Panc1 (cell line): ENCODE data around the gene RNF214. TPM values are rescaled to one million over a fixed set of nuclear protein-coding genes. Genes with fewer than 3 reads are reported as not detected.

Source experiments
- ATAC-seq: fragments of 200-7000 bp; cut with Tn5 transposase; 2 replicates; pipeline ENCODE4 v1.9.1; 2020; ENCODE audit warnings: mild to moderate bottlenecking, moderate library complexity
- BruUV-seq: library from RNA; stranded (reverse); fragments of 400-500 nt; replicated peaks from 2 replicates; lab custom pipeline; 2021; lab: Mats Ljungman, UMichigan
- CTCF ChIA-PET: fragments of 300-600 bp; sonication (Branson Sonifier 250); formaldehyde crosslinking; loops from one replicate; lab custom pipeline; 2022; ENCODE audit warnings: antibody characterized with exemption; lab: Charles Lee
- POLR2A ChIA-PET: fragments of 300-600 bp; sonication (Branson Sonifier 250); formaldehyde crosslinking; loops from one replicate; lab custom pipeline; 2022; ENCODE audit warnings: antibody characterized with exemption; lab: Charles Lee
- DNase-seq: peaks from one replicate; pipeline ENCODE4 v3.0.0-alpha.2; 2010; ENCODE audit warnings: low read depth, low spot score
- H3K27ac ChIP-seq: 2 replicates; pipeline ENCODE4 v1.5.1; 2011; ENCODE audit warnings: mild to moderate bottlenecking, low read length, inconsistent platforms
- H3K27me3 ChIP-seq: fragments of 200-500 bp; sonication (Bioruptor generic); 2 replicates; pipeline ENCODE4 v1.6.0; 2014; ENCODE audit warnings: low read length, inconsistent platforms; ENCODE audit not compliant: control insufficient read depth, insufficient read depth
- H3K36me3 ChIP-seq: fragments of 200-500 bp; sonication (Bioruptor generic); 2 replicates; pipeline ENCODE4 v1.5.1; 2014; ENCODE audit warnings: inconsistent platforms, mild to moderate bottlenecking, low read length, moderate library complexity; ENCODE audit not compliant: control insufficient read depth, insufficient read depth
- H3K4me1 ChIP-seq: 2 replicates; pipeline ENCODE4 v1.5.1; 2011; ENCODE audit warnings: inconsistent platforms, mild to moderate bottlenecking, low read length, moderate library complexity; ENCODE audit not compliant: control insufficient read depth, insufficient read depth
- H3K4me3 ChIP-seq, 2 experiments: 2 replicates each; pipeline ENCODE4 v1.5.1; 2011 to 2012; ENCODE audit warnings: low read depth in 2 of 2, low read length in 2 of 2, mild to moderate bottlenecking in 2 of 2, inconsistent platforms in 1 of 2, moderate library complexity in 1 of 2
- H3K9me3 ChIP-seq: fragments of 200-500 bp; sonication (Bioruptor generic); 2 replicates; pipeline ENCODE4 v1.5.1; 2014; ENCODE audit warnings: low read depth, mild to moderate bottlenecking, inconsistent platforms, low read length, moderate library complexity; ENCODE audit not compliant: control insufficient read depth, insufficient read depth
- CTCF ChIP-seq: fragments of 450-650 bp; IDR thresholded peaks from 2 replicates; pipeline ENCODE4 v1.5.1; 2017; ENCODE audit warnings: mild to moderate bottlenecking
- POLR2AphosphoS5 ChIP-seq: IDR thresholded peaks from 2 replicates; pipeline ENCODE4 v1.6.1; 2012; ENCODE audit warnings: mild to moderate bottlenecking, low read depth, low read length, moderate library complexity
- SIN3A ChIP-seq: IDR thresholded peaks from 2 replicates; pipeline ENCODE4 v1.6.1; 2012; ENCODE audit warnings: low read depth, mild to moderate bottlenecking, low read length, moderate library complexity, borderline replicate concordance; ENCODE audit not compliant: insufficient read depth
- TCF7L2 ChIP-seq: IDR thresholded peaks from 2 replicates; pipeline ENCODE4 v1.6.1; 2011; ENCODE audit warnings: mild to moderate bottlenecking, low read depth, low read length, inconsistent platforms
- in situ Hi-C: cut with HindIII; loops from 2 replicates; pipeline ENCODE4 v1.10.0; 2016; ENCODE audit warnings: low sequenced_read_pairs, low pct_unique_long_range_greater_than_20kb
- intact Hi-C: fragments of 100-400 bp; cut with micrococcal nuclease; formaldehyde crosslinking; loops from one replicate; pipeline ENCODE4 v1.10.0; 2022; ENCODE audit not compliant: unreplicated experiment
- total RNA-seq: library from RNA; stranded (reverse); gene quantifications from one replicate; pipeline ENCODE4 v1.2.1, GENCODE V29; 2021; ENCODE audit not compliant: unreplicated experiment
- TF ChIP-seq, protein P1 (sequence below), 2 experiments: IDR thresholded peaks; 2 replicates each; pipeline ENCODE4 v1.6.1; 2011 to 2012; ENCODE audit warnings: low read depth in 2 of 2, control low read depth in 1 of 2, low read length in 1 of 2, mild to moderate bottlenecking in 1 of 2, moderate library complexity in 1 of 2; ENCODE audit not compliant: insufficient read depth in 1 of 2

Gene RNF214
- total RNA-seq, 1 experiment from 2014 or later: 39.7 TPM

GRCh38 chr11:117221775-117222517 lies 10.5 kb upstream of the RNF214 start:
- H3K27ac ChIP-seq: no peak overlapping the region
- BruUV-seq: no TSS peak
- intact Hi-C loops: loop anchor here (10.0 kb wide), 2 partner anchors 47 to 337 kb away; partner anchors contain the start of gene SIDT2
- H3K4me3 ChIP-seq: no peak overlapping the region
- ChIA-PET CTCF (interaction anchor here (0.6 kb wide), 2 partner anchors 72 to 78 kb away, joined by 3 to 7 read pairs; no protein-coding TSS in a partner anchor), POLR2A (no interaction called here)
- in situ Hi-C loops: no loop called here
- H3K9me3 ChIP-seq: no peaks in the 10 kb centered on the region
- no peak for DNase-seq
- ATAC-seq: no peak
- no peaks in the 10 kb centered on the region for H3K4me1 ChIP-seq
- TF ChIP-seq POLR2AphosphoS5 (no peak), SIN3A (no peak), TCF7L2 (no peak)
- H3K27me3 ChIP-seq: no peaks in the 10 kb centered on the region
- H3K36me3 ChIP-seq: 0 out of 2 replicates have a peak, but pooled peaks cover 2% of the 10 kb centered on the region

DNA sequence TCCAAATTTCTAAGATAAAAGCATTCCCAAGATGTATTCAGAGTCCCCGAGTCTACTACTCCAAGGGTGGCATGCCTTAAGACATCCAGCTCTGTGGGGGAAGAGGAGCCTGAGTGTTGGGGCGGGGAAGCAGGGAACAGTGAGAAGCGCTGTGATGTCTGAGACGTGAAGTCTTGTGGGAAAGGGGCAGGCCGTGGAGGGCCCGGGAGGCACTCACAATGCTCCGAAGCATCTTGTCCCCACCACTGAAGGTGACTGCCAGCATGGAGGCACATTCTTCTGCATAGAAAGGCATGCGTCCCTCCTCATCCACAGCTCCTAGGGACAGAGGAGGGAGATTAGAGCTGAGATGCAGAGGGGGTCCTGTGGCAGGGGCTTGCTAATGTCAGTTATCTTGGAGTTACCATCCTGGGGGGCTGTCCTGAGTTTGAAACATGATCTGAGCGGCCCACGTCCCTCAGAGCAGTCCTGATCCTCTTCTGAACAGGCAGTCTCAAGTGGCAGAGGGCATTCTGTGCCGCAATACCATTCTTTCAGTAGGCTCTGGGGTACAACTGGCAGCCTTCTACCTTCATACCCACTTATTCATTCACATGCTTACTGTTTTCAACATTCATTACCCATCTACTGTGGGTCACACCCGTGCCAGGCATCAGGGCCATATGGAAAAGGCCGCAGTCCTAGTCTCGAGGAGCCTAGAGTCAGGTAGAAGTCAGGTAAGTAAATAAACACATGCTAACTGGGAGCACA lies 9.3 kb upstream of the RNF214 start:
- Histone ChIP-seq H3K4me3 (no peak overlapping the region), H3K36me3 (peaks cover 2% of the 10 kb centered on the region; the same call in 1 of the 2 replicates), H3K27ac (no peak overlapping the region), H3K4me1 (no peaks in the 10 kb centered on the region), H3K27me3 (no peaks in the 10 kb centered on the region), H3K9me3 (no peaks in the 10 kb centered on the region)
- TF ChIP-seq POLR2AphosphoS5: no peak
- TF ChIP-seq TCF7L2: no peak
- TF ChIP-seq, protein P1, sequence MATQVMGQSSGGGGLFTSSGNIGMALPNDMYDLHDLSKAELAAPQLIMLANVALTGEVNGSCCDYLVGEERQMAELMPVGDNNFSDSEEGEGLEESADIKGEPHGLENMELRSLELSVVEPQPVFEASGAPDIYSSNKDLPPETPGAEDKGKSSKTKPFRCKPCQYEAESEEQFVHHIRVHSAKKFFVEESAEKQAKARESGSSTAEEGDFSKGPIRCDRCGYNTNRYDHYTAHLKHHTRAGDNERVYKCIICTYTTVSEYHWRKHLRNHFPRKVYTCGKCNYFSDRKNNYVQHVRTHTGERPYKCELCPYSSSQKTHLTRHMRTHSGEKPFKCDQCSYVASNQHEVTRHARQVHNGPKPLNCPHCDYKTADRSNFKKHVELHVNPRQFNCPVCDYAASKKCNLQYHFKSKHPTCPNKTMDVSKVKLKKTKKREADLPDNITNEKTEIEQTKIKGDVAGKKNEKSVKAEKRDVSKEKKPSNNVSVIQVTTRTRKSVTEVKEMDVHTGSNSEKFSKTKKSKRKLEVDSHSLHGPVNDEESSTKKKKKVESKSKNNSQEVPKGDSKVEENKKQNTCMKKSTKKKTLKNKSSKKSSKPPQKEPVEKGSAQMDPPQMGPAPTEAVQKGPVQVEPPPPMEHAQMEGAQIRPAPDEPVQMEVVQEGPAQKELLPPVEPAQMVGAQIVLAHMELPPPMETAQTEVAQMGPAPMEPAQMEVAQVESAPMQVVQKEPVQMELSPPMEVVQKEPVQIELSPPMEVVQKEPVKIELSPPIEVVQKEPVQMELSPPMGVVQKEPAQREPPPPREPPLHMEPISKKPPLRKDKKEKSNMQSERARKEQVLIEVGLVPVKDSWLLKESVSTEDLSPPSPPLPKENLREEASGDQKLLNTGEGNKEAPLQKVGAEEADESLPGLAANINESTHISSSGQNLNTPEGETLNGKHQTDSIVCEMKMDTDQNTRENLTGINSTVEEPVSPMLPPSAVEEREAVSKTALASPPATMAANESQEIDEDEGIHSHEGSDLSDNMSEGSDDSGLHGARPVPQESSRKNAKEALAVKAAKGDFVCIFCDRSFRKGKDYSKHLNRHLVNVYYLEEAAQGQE (IDR thresholded peaks at IDR 0.05; ENCODE audit: insufficient read depth in 1 of 2, low read depth in 2 of 2, low read length in 1 of 2): no peak
- TF ChIP-seq CTCF: no peak
- no peak for TF ChIP-seq SIN3A
- BruUV-seq: no TSS peak
- ChIA-PET CTCF (no interaction called here), POLR2A (no interaction called here)
- intact Hi-C loops (loop anchor here (10.0 kb wide), 2 partner anchors 48 to 338 kb away; partner anchors contain the start of gene SIDT2), in situ Hi-C loops (no loop called here)
- DNase-seq (no peak), ATAC-seq (no peak)
